Activated CD4-positive, alpha-beta T cell treated with anti-CD3 and anti-CD28 coated beads for 36 hours (primary cell): ENCODE measurements around the gene RAB3D. TPM values are rescaled to one million over a fixed set of nuclear protein-coding genes. Genes with fewer than 3 reads are reported as not detected.

Source experiments
- ATAC-seq: fragments of 200-7000 bp; cut with Tn5 transposase; one replicate; pipeline ENCODE4 v1.10.0; 2021; ENCODE audit warnings: mild to moderate bottlenecking, moderate library complexity
- CTCF ChIA-PET: fragments of 350-600 bp; sonication (Branson Sonifier 250); formaldehyde crosslinking; loops from one replicate; lab custom pipeline; 2021; ENCODE audit warnings: antibody characterized with exemption; lab: Charles Lee
- POLR2A ChIA-PET: fragments of 350-600 bp; sonication (Branson Sonifier 250); formaldehyde crosslinking; loops from one replicate; lab custom pipeline; 2021; ENCODE audit warnings: antibody characterized with exemption, inconsistent platforms; lab: Charles Lee
- DNase-seq: peaks from one replicate; pipeline ENCODE4 v3.0.0-alpha.2; 2020
- H3K27ac Mint-ChIP-seq: one replicate; pipeline ENCODE4 v1.8.0; 2021; ENCODE audit warnings: mixed read lengths
- H3K27me3 Mint-ChIP-seq: one replicate; pipeline ENCODE4 v1.8.0; 2021; ENCODE audit warnings: mixed read lengths
- H3K36me3 Mint-ChIP-seq: one replicate; pipeline ENCODE4 v1.8.0; 2021; ENCODE audit warnings: low read depth, mixed read lengths
- H3K4me1 Mint-ChIP-seq: one replicate; pipeline ENCODE4 v1.8.0; 2021; ENCODE audit warnings: mixed read lengths
- H3K4me3 Mint-ChIP-seq: one replicate; pipeline ENCODE4 v1.8.0; 2021; ENCODE audit warnings: mild to moderate bottlenecking, moderate library complexity, mixed read lengths
- H3K9me3 Mint-ChIP-seq: one replicate; pipeline ENCODE4 v1.8.0; 2021; ENCODE audit warnings: low read depth, mixed read lengths
- intact Hi-C, 2 experiments: fragments of 100-400 bp; cut with DNase I in 1 of 2; cut with micrococcal nuclease in 1 of 2; formaldehyde crosslinking; loops; one replicate each; pipeline versions ENCODE4 v1.14.2 to v1.15.1; 2022 to 2024; cut with DNase I, micrococcal nuclease
- total RNA-seq, 2 experiments: library from RNA; stranded (reverse); gene quantifications; one replicate each; pipeline ENCODE4 v1.2.3, GENCODE V29; 2021

Gene RAB3D
- total RNA-seq, 2 experiments from 2014 or later, result 7.5 to 8.9 TPM

DNA sequence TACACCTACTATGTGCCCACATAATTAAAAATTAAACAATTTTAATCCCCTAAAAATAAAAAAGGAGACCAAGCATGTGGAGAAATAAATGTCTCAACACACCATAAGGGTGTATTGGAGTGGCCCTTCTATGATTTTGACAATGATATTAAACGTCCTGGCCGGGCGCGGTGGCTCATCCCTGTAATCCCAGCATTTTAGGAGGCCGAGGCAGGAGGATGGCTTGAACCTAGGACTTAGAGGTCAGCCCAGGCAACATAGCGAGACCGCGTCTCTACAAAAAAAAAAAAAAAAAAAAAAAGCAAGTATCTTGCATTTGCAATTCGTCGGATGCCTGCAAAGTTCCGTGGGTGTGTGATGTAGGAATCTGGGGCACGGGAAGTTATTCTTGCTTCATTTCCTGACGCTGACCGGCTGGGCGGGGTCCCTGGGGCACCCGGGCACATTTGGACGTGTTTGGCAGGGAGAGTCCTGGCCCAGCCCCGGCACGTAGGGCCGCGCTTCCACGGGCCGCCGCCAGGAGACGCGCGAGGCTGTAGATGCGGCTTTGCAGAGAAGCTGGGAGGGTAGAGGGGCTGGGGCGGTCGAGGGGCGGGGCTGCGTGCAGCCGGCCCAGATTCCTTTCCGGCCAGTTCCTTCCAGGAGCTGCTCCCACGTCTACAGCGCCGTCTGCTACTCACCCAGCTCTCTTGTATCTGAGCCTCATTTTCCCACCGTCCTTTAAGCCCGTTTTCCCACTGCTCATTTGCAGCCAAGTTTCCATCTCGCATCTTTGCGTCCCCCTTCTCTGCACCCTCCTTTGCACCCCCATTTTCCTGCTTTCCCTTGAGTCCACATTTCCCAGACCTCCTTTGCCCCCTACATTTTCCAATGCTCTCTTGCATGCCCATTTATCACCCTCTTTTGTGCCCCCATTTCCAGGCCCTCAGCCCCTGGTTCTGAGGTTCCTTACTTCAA is 45.7 kb downstream of the RAB3D start:
- H3K27ac Mint-ChIP-seq, result no peak overlapping the region
- intact Hi-C loops, result loop anchor here (1.0 to 5.0 kb wide), 5 partner anchors 53 to 294 kb away; partner anchors contain the start of genes CCDC159 (in 1 of the 2), ELAVL3 (in 1 of the 2) and TMEM205 (in 1 of the 2)
- no peaks in the 10 kb centered on the region for H3K9me3 Mint-ChIP-seq
- peak overlapping the region; percentile 38 for H3K4me3 Mint-ChIP-seq
- H3K36me3 Mint-ChIP-seq, result no peaks in the 10 kb centered on the region
- CTCF ChIA-PET, result interaction anchor here (0.6 to 1.2 kb wide), 8 partner anchors 13 to 189 kb away, joined by 3 to 4 read pairs (median 3); no protein-coding TSS in a partner anchor
- ATAC-seq (peak; percentile 99), DNase-seq (peak; percentile 89)
- H3K27me3 Mint-ChIP-seq, result peaks cover 27% of the 10 kb centered on the region
- POLR2A ChIA-PET, result no interaction called here
- peaks cover 2% of the 10 kb centered on the region for H3K4me1 Mint-ChIP-seq

DNA sequence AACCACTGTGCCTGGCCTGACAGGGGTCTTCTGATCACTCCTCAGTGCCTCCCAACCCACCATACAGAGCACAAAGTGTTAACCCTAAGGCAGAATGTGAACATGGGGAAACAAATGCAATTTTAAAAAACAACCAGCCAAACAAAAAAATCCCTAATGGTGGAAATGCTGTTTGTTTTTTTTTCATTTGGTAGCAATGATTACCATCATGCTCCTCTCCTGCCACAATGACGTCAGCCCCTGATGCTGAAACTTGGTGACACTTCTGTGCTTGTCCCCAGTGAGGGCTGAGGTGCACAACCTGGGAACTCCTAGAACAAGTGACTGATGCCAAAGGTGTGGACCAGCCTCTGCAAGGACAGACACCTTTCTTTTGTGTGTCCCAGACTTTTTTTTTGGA is 47.5 kb downstream of the RAB3D start:
- H3K4me3 Mint-ChIP-seq, result no peak overlapping the region

DNA sequence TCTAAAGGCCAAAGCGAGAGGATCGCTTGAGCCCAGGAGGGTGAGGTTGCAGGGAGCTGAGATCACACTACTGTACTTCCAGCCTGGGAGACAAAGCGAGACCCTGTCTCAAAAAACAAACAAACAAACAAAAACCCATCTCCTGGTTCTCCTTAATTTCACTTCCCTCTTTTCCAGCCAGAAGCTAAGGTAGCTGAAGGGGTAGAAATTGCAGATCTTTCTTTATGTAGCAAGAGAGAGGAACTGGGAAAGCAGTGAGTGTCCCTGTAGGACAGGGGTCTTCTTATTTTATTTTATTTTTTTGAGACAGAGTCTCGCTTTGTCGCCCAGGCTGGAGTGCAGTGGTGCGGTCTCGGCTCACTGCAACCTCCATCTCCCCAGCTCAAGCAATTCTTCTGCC is 48.0 kb downstream of the RAB3D start:
- DNase-seq, result no peak
- H3K27ac Mint-ChIP-seq, result no peak overlapping the region

More for the DNA sequence above, 47.5 kb downstream of the RAB3D start:
- peaks cover 28% of the 10 kb centered on the region for H3K27me3 Mint-ChIP-seq
- no peak overlapping the region for H3K27ac Mint-ChIP-seq
- ATAC-seq (no peak), DNase-seq (peak; percentile 9)
- peaks cover 4% of the 10 kb centered on the region for H3K4me1 Mint-ChIP-seq
- POLR2A ChIA-PET, result no interaction called here
- no peaks in the 10 kb centered on the region for H3K36me3 Mint-ChIP-seq
- CTCF ChIA-PET, result interaction anchor here (1.0 kb wide), 1 partner anchor 49 kb away, joined by 3 read pairs; no protein-coding TSS in a partner anchor
- no peaks in the 10 kb centered on the region for H3K9me3 Mint-ChIP-seq
- intact Hi-C loops, result loop anchor here (2.0 to 5.0 kb wide), 2 partner anchors 55 to 190 kb away; partner anchors contain the start of genes CCDC159 (in 1 of the 2), ELAVL3 (in 1 of the 2) and TMEM205 (in 1 of the 2)

DNA sequence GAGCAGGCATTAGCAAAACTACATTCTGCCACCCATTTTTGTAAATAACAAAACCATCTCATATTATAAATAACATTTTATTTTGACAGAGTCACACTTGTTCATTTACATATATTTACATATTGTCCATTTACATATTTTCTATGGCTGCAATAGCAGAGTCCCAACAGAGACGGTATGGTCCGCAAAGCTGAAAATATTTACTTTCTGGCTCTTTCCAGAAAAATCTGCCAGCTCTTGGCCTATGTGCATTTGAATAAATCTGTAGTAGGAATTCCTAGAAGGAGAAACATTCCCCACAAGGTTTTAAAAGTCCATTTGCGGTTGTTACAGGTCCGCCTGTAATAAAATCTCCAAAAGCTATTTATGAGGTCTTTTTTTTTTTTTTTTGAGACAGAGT is 49.2 kb downstream of the RAB3D start:
- H3K9me3 Mint-ChIP-seq, result no peaks in the 10 kb centered on the region
- H3K4me3 Mint-ChIP-seq, result no peak overlapping the region
- intact Hi-C loops, result loop anchor here in 1 of 2 experiments (5.0 kb wide), 1 partner anchor 192 kb away; the partner anchor contains the start of gene ELAVL3
- H3K27ac Mint-ChIP-seq, result no peak overlapping the region
- ATAC-seq, result no peak
- H3K4me1 Mint-ChIP-seq, result peaks cover 5% of the 10 kb centered on the region
- DNase-seq, result no peak
- ChIA-PET CTCF (interaction anchor here (1.0 to 1.3 kb wide), 2 partner anchors 48 to 192 kb away, joined by 3 read pairs; no protein-coding TSS in a partner anchor), POLR2A (no interaction called here)
- no peaks in the 10 kb centered on the region for H3K36me3 Mint-ChIP-seq
- peaks cover 27% of the 10 kb centered on the region for H3K27me3 Mint-ChIP-seq

More for the DNA sequence above, 48.0 kb downstream of the RAB3D start:
- H3K4me3 Mint-ChIP-seq, result no peak overlapping the region
- no peak for ATAC-seq
- intact Hi-C loops, result loop anchor here in 1 of 2 experiments (5.0 kb wide), 1 partner anchor 191 kb away; the partner anchor contains the start of gene ELAVL3
- H3K9me3 Mint-ChIP-seq, result no peaks in the 10 kb centered on the region
- ChIA-PET POLR2A (no interaction called here), CTCF (interaction anchor here (0.6 kb wide), 1 partner anchor 93 kb away, joined by 3 read pairs; the partner anchor contains the start of gene EPOR)
- peaks cover 5% of the 10 kb centered on the region for H3K4me1 Mint-ChIP-seq
- H3K36me3 Mint-ChIP-seq, result no peaks in the 10 kb centered on the region
- H3K27me3 Mint-ChIP-seq, result peaks cover 29% of the 10 kb centered on the region

DNA sequence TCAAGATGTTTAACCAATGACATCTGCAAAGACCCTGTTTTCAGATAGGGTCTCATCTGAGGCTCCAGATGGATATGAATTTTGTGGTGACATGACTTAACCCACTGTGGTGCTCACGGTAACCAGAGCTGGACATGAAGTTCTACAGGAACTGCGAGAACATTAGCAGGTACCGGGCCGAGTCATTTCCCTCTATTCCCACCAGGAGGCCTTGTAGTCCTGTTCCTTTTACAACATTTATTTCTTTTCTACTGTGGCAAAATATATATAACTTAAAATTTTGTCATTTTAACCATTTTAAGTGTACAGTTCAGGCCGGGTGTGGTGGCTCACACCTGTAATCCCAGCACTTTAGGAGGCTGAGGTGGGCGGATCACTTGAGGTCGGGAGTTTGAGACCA is 51.1 kb downstream of the RAB3D start:
- ATAC-seq (no peak), DNase-seq (no peak)
- H3K36me3 Mint-ChIP-seq, result no peaks in the 10 kb centered on the region
- intact Hi-C loops, result no loop called here
- no peak overlapping the region for H3K27ac Mint-ChIP-seq
- ChIA-PET CTCF (no interaction called here), POLR2A (no interaction called here)
- H3K4me1 Mint-ChIP-seq, result peaks cover 3% of the 10 kb centered on the region
- no peak overlapping the region for H3K4me3 Mint-ChIP-seq
- no peaks in the 10 kb centered on the region for H3K9me3 Mint-ChIP-seq
- peaks cover 24% of the 10 kb centered on the region for H3K27me3 Mint-ChIP-seq

DNA sequence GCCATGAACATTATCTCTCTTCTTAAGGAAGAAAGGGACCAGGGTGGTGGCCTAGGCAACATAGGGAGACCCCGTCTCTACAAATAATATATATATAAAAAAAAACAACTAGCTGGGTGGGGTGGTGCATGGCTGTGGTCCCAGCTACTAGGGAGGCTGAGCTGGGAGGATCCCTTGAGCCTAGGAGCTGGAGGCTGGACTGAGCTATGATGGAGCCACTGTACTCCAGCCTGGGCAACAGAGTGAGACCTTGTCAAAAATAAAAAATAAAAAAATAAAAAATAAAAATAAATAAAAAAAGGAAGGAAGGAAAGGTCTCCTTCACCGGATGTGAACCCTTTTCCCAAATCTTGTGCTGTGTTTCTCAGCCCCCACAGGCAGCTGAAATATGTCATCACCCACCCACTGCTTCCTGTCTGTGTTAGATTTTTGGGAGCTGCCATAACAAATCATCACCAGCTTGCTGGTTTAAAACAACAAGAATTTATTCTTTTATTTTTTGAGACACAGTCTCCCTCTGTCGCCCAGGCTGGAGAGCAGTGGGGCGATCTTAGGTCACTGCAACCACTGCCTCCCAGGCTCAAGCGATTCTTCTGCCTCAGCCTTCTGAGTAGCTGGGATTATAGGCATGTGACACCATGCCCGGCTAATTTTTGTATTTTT is 53.0 kb downstream of the RAB3D start:
- no peaks in the 10 kb centered on the region for H3K36me3 Mint-ChIP-seq
- H3K27me3 Mint-ChIP-seq, result peaks cover 28% of the 10 kb centered on the region
- H3K4me1 Mint-ChIP-seq, result peaks cover 3% of the 10 kb centered on the region
- POLR2A ChIA-PET, result no interaction called here
- intact Hi-C loops, result no loop called here
- CTCF ChIA-PET, result interaction anchor here (0.7 kb wide), 1 partner anchor 20 kb away, joined by 3 read pairs; no protein-coding TSS in a partner anchor
- no peak overlapping the region for H3K4me3 Mint-ChIP-seq
- no peak overlapping the region for H3K27ac Mint-ChIP-seq
- ATAC-seq, result no peak
- H3K9me3 Mint-ChIP-seq, result no peaks in the 10 kb centered on the region
- DNase-seq, result no peak

DNA sequence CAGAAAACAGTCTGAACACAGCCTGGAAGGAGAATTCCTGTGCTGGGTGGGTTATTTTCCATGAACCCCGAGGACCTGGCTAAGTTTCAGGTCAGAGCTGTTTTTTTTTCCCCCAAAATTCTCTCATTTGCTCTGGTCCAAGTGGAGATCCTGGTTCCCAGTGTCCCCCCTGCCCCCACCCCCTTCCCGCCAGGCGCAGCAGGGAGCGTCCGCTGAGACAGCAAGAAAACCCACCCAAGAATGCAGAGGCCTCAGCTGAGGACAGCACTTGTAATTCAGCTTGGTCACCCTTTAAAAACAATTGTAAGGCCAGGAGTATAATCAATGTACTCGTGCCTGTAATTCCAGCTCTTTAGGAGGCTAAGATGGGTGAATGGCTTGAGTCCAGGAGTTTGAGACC is 54.9 kb downstream of the RAB3D start:
- peaks cover 12% of the 10 kb centered on the region for H3K4me1 Mint-ChIP-seq
- H3K4me3 Mint-ChIP-seq, result no peak overlapping the region
- ChIA-PET CTCF (no interaction called here), POLR2A (interaction anchor here (0.6 kb wide), 1 partner anchor 185 kb away, joined by 6 read pairs; no protein-coding TSS in a partner anchor)
- H3K9me3 Mint-ChIP-seq, result no peaks in the 10 kb centered on the region
- H3K36me3 Mint-ChIP-seq, result no peaks in the 10 kb centered on the region
- ATAC-seq, result no peak
- no peak overlapping the region for H3K27ac Mint-ChIP-seq
- DNase-seq, result no peak
- peaks cover 20% of the 10 kb centered on the region for H3K27me3 Mint-ChIP-seq
- intact Hi-C loops, result no loop called here

DNA sequence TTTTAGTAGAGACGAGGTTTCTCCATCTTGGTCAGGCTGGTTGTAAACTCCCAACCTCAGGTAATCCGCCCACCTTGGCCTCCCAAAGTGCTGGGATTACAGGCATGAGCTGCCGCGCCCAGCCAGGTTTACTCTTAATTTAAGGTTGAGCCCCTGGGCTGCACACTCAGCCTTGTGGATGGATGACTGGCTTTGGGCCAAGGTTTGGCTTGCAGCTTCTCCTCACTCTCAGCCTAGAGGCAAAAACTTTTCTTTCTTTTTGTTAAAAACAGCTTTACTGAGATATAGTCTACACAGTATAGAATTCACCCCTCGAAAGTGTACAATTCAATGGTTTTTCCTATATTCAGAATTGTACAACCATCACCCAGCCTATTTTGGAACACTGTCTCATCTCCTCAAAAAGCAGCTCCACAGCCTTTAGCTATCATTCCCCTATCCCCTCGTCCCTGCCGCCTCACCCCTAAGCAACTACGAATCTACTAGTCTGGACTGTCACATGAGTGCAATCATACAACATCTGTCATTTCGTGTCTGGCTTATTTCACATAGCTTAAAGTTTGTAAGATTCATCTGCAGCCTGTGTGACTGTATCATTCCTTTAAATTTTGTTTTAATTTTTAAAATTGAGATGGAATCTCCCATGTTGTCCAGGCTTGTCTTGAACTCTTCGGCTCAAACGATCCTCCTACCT is 58.0 kb downstream of the RAB3D start:
- ChIA-PET CTCF (no interaction called here), POLR2A (no interaction called here)
- Mint-ChIP-seq H3K27ac (no peak overlapping the region), H3K9me3 (peaks cover 1% of the 10 kb centered on the region), H3K4me1 (peaks cover 12% of the 10 kb centered on the region), H3K27me3 (peaks cover 25% of the 10 kb centered on the region), H3K36me3 (no peaks in the 10 kb centered on the region), H3K4me3 (no peak overlapping the region)
- no peak for ATAC-seq
- intact Hi-C loops, result no loop called here
- no peak for DNase-seq

DNA sequence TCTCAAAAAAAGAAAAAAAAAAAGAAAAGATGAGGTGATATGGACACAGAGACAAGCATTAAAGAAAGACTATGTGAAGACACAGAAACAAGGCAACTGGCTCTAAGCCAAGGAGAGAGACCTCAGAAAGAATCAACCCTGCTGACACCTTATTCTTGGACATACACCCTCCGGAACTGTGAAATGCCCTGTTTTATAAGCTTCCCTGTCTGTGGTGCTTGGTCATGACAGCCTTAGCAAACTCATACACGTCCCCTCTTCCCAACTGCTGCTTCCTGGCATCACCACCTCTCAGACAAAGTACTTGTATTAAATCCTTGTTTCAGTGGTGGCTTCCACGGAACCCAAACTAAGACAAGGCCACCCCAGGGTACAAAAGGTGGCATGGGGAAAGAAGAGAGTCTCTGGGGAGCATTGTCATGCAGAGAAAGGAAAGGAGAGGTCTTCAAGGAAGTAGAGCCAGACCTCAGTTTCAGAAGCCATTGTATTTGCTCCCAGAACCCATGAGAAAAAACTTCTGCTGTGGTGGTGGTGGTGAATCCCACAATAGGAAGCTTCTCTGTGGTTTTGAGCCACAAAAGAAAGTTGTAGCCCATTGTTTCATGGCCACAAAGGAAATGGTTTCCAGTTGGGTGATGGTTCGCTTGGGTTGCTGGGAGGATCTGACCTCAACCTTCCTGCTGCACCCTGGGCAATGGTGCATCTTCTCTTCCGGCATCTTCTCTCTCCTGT is 59.8 kb downstream of the RAB3D start:
- peak; percentile 81 for ATAC-seq
- Mint-ChIP-seq H3K4me1 (peaks cover 12% of the 10 kb centered on the region), H3K4me3 (peak overlapping the region; percentile 2), H3K27ac (no peak overlapping the region), H3K27me3 (peaks cover 32% of the 10 kb centered on the region), H3K36me3 (no peaks in the 10 kb centered on the region), H3K9me3 (peaks cover 1% of the 10 kb centered on the region)
- POLR2A ChIA-PET, result interaction anchor here (0.7 kb wide), 1 partner anchor 68 kb away, joined by 4 read pairs; no protein-coding TSS in a partner anchor
- DNase-seq, result peak; percentile 9
- CTCF ChIA-PET, result interaction anchor here (0.5 to 0.7 kb wide), 2 partner anchors 245 to 369 kb away, joined by 3 read pairs; no protein-coding TSS in a partner anchor
- intact Hi-C loops, result no loop called here

DNA sequence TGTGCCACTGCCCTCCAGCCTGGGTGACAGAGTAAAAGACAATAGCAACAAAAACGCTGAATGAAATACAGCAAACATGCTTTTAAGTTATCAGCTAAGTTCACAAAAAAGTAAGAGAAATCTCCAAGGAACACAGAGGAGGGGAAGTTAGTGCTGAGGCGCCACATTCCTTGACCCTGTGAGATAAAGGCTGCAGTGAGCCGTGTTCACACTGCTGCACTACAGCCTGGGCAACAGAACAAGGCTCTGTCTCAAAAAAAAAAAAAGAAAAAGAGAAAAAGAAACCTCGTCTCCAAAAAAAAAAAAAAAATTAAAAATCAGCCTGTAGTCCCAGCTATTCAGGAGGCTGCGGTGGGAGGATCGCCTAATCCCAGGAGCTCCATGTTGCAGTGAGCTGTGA is 60.8 kb downstream of the RAB3D start:
- ChIA-PET POLR2A (interaction anchor here (0.6 kb wide), 1 partner anchor 239 kb away, joined by 4 read pairs; no protein-coding TSS in a partner anchor), CTCF (interaction anchor here (0.5 kb wide), 1 partner anchor 244 kb away, joined by 3 read pairs; no protein-coding TSS in a partner anchor)
- ATAC-seq (no peak), DNase-seq (no peak)
- Mint-ChIP-seq H3K4me1 (peaks cover 12% of the 10 kb centered on the region), H3K36me3 (no peaks in the 10 kb centered on the region), H3K27me3 (peaks cover 38% of the 10 kb centered on the region), H3K27ac (no peak overlapping the region), H3K9me3 (peaks cover 1% of the 10 kb centered on the region), H3K4me3 (no peak overlapping the region)
- intact Hi-C loops, result no loop called here
